HCT116 (cell line): ENCODE measurements around the gene RBMXL3. TPM values are rescaled to one million over a fixed set of nuclear protein-coding genes. Genes with fewer than 3 reads are reported as not detected.

ENCODE experiments used
- ATAC-seq: fragments of 200-7000 bp; cut with Tn5 transposase; 2 replicates; pipeline ENCODE4 v1.9.1; 2020; ENCODE audit warnings: mild to moderate bottlenecking, moderate library complexity
- BruUV-seq: library from RNA; stranded (reverse); fragments of 400-500 nt; replicated peaks from 2 replicates; lab custom pipeline; 2021; lab: Mats Ljungman, UMichigan
- CTCF ChIA-PET: fragments of 300-600 bp; sonication (Branson Sonifier 250); formaldehyde crosslinking; loops from one replicate; lab custom pipeline; 2021; ENCODE audit warnings: antibody characterized with exemption; lab: Charles Lee
- POLR2A ChIA-PET: fragments of 300-600, 350-600 bp; sonication (Branson Sonifier 250); formaldehyde crosslinking; loops from one replicate; lab custom pipeline; 2021; ENCODE audit warnings: antibody characterized with exemption; lab: Charles Lee
- RAD21 ChIA-PET, 2 experiments: fragments of 300-600 bp; sonication (Branson Sonifier 250); formaldehyde crosslinking; loops; one replicate each; lab custom pipeline; 2023; ENCODE audit warnings: low total read pairs in 2 of 2; ENCODE audit not compliant: uncharacterized antibody in 2 of 2, unreplicated experiment in 2 of 2, low non-redundant PET in 1 of 2; lab: Charles Lee
- DNase-seq: peaks from one replicate; pipeline ENCODE4 v3.0.0-alpha.2; 2010; ENCODE audit warnings: low read depth, low spot score
- H2AFZ ChIP-seq: fragments of 200-600 bp; shearing (Covaris generic), sonication (generic); 2 replicates; pipeline ENCODE4 v1.6.1; 2017; ENCODE audit warnings: low read depth, mixed run types, mixed read lengths, antibody characterized with exemption, low read length; ENCODE audit not compliant: poor library complexity, severe bottlenecking
- H3K27ac ChIP-seq: 2 replicates; pipeline ENCODE4 v1.5.1; 2012; ENCODE audit warnings: low read depth, low read length
- H3K27me3 ChIP-seq: fragments of 200-600 bp; sonication (generic); 2 replicates; pipeline ENCODE4 v1.6.1; 2016; ENCODE audit warnings: mixed run types, low read length, mixed read lengths; ENCODE audit not compliant: insufficient read depth
- H3K36me3 ChIP-seq, 2 experiments: fragments of 200-500 bp in 1 of 2; fragments of 200-600 bp in 1 of 2; sonication (Bioruptor generic) in 1 of 2; sonication (generic) in 1 of 2; 2 replicates each; pipeline versions ENCODE4 v1.5.1 to v1.6.1; 2014 to 2016; ENCODE audit warnings: low read length in 2 of 2, inconsistent platforms in 1 of 2, mixed read lengths in 1 of 2, mixed run types in 1 of 2; ENCODE audit not compliant: insufficient read depth in 2 of 2, control insufficient read depth in 1 of 2
- H3K4me1 ChIP-seq, 2 experiments: fragments of 200-600 bp in 1 of 2; sonication (generic) in 1 of 2; 2 replicates each; pipeline versions ENCODE4 v1.5.1 to v1.6.1; 2012 to 2017; ENCODE audit warnings: low read length in 2 of 2, inconsistent platforms in 1 of 2, mild to moderate bottlenecking in 1 of 2, mixed read lengths in 1 of 2, mixed run types in 1 of 2, moderate library complexity in 1 of 2; ENCODE audit not compliant: insufficient read depth in 2 of 2, control insufficient read depth in 1 of 2
- H3K4me2 ChIP-seq: fragments of 200-600 bp; sonication (generic); 2 replicates; pipeline ENCODE4 v1.6.1; 2017; ENCODE audit warnings: mixed run types, low read length, mixed read lengths
- H3K4me3 ChIP-seq, 2 experiments: fragments of 200-600 bp in 1 of 2; sonication (generic) in 1 of 2; replicated peaks in 1 of 2; 2 replicates each; pipeline ENCODE4 v1.5.1; 2011 to 2016; ENCODE audit warnings: low read length in 2 of 2, control low read depth in 1 of 2, low read depth in 1 of 2, mild to moderate bottlenecking in 1 of 2, mixed read lengths in 1 of 2, mixed run types in 1 of 2
- H3K79me2 ChIP-seq: fragments of 200-600 bp; sonication (generic); 2 replicates; pipeline ENCODE4 v1.6.1; 2017; ENCODE audit warnings: mild to moderate bottlenecking, mixed run types, low read length, moderate library complexity, mixed read lengths; ENCODE audit not compliant: insufficient read depth
- H3K9ac ChIP-seq: fragments of 200-600 bp; sonication (generic); 2 replicates; pipeline ENCODE4 v1.6.1; 2016; ENCODE audit warnings: low read length, mixed read lengths
- H3K9me2 ChIP-seq: fragments of 200-600 bp; sonication (generic), shearing (Covaris generic); 2 replicates; pipeline ENCODE4 v1.6.1; 2017; ENCODE audit warnings: mixed run types, mild to moderate bottlenecking, moderate library complexity; ENCODE audit not compliant: insufficient read depth
- H3K9me3 ChIP-seq, 2 experiments: fragments of 200-500 bp in 1 of 2; fragments of 200-600 bp in 1 of 2; sonication (Bioruptor generic) in 1 of 2; sonication (generic) in 1 of 2; 2 replicates each; pipeline ENCODE4 v1.6.1; 2014 to 2017; ENCODE audit warnings: low read length in 2 of 2, mixed read lengths in 2 of 2, inconsistent platforms in 1 of 2, low read depth in 1 of 2, mild to moderate bottlenecking in 1 of 2, mixed run types in 1 of 2, moderate library complexity in 1 of 2; ENCODE audit not compliant: control insufficient read depth in 1 of 2, insufficient read depth in 1 of 2
- H4K20me1 ChIP-seq: fragments of 200-600 bp; sonication (generic), shearing (Covaris generic); 2 replicates; pipeline ENCODE4 v1.6.1; 2017; ENCODE audit warnings: mixed run types, mild to moderate bottlenecking, moderate library complexity; ENCODE audit not compliant: insufficient read depth
- CEBPB ChIP-seq: IDR thresholded peaks from 2 replicates; pipeline ENCODE4 v1.6.1; 2012; ENCODE audit warnings: low read depth
- EGR1 ChIP-seq: IDR thresholded peaks from 2 replicates; pipeline ENCODE4 v1.6.1; 2012; ENCODE audit warnings: low read depth
- EZH2 ChIP-seq: fragments of 200-600 bp; sonication (generic); IDR thresholded peaks from 2 replicates; pipeline ENCODE4 v1.6.1; 2017; ENCODE audit warnings: antibody characterized with exemption, mixed run types
- EZH2phosphoT487 ChIP-seq: fragments of 200-600 bp; IDR thresholded peaks from 2 replicates; pipeline ENCODE4 v1.6.1; 2018; ENCODE audit warnings: antibody characterized with exemption, borderline replicate concordance
- FOSL1 ChIP-seq: IDR thresholded peaks from 2 replicates; pipeline ENCODE4 v1.6.1; 2012; ENCODE audit warnings: low read depth
- JUND ChIP-seq: IDR thresholded peaks from 2 replicates; pipeline ENCODE4 v1.6.1; 2012
- POLR2A ChIP-seq: IDR thresholded peaks from 2 replicates; pipeline ENCODE4 v1.7.0; 2011; ENCODE audit warnings: borderline replicate concordance; ENCODE audit not compliant: insufficient read depth, insufficient read length; ENCODE audit errors: extremely low read depth
- RAD21 ChIP-seq: IDR thresholded peaks from 2 replicates; pipeline ENCODE4 v1.6.1; 2012; ENCODE audit warnings: low read depth, mild to moderate bottlenecking
- REST ChIP-seq: IDR thresholded peaks from 2 replicates; pipeline ENCODE4 v1.6.1; 2012; ENCODE audit warnings: low read depth
- SIN3A ChIP-seq: IDR thresholded peaks from 2 replicates; pipeline ENCODE4 v1.6.1; 2012; ENCODE audit warnings: low read depth
- TCF7L2 ChIP-seq: IDR thresholded peaks from 2 replicates; pipeline ENCODE4 v1.7.0; 2011; ENCODE audit warnings: borderline replicate concordance, inconsistent platforms; ENCODE audit not compliant: insufficient read depth, insufficient read length; ENCODE audit errors: extremely low read depth
- YY1 ChIP-seq: IDR thresholded peaks from 2 replicates; pipeline ENCODE4 v1.6.1; 2011; ENCODE audit warnings: low read length, low read depth, moderate library complexity, mild to moderate bottlenecking; ENCODE audit not compliant: insufficient replicate concordance; ENCODE audit errors: extremely low read depth
- ZFX ChIP-seq: fragments of 450-650 bp; IDR thresholded peaks from 2 replicates; pipeline ENCODE4 v1.6.1; 2017
- ZNF274 ChIP-seq: fragments of 200-500 bp; sonication (Bioruptor generic); IDR thresholded peaks from 2 replicates; pipeline ENCODE4 v1.6.1; 2014; ENCODE audit warnings: mild to moderate bottlenecking, low read depth, low read length, inconsistent platforms
- intact Hi-C: fragments of 100-400 bp; cut with micrococcal nuclease; formaldehyde crosslinking; loops from 2 replicates; pipeline ENCODE4 v1.10.0; 2022
- total RNA-seq: library from RNA; stranded (reverse); gene quantifications from one replicate; pipeline ENCODE4 v1.2.1, GENCODE V29; 2021; ENCODE audit not compliant: unreplicated experiment
- TF ChIP-seq, protein P1 (sequence below): IDR thresholded peaks from 2 replicates; pipeline ENCODE4 v1.6.1; 2012
- TF ChIP-seq, protein P2 (sequence below): IDR thresholded peaks from 2 replicates; pipeline ENCODE4 v1.6.1; 2011; ENCODE audit warnings: mild to moderate bottlenecking, low read length, moderate library complexity; ENCODE audit not compliant: insufficient replicate concordance; ENCODE audit errors: extremely low read depth
- TF ChIP-seq, protein P3 (sequence below), 3 experiments: fragments of 200-600 bp in 1 of 3; sonication (generic) in 1 of 3; IDR thresholded peaks in 2 of 3; conservative IDR thresholded peaks in 1 of 3; 2 replicates each; pipeline ENCODE4 v1.5.1; 2012 to 2017; ENCODE audit warnings: low read depth in 2 of 3, low read length in 2 of 3, antibody characterized with exemption in 1 of 3, borderline replicate concordance in 1 of 3, control low read depth in 1 of 3, mild to moderate bottlenecking in 1 of 3, mixed read lengths in 1 of 3, mixed run types in 1 of 3, moderate library complexity in 1 of 3; ENCODE audit not compliant: insufficient read depth in 1 of 3

The RBMXL3 gene
- total RNA-seq, 1 experiment from 2014 or later = not detected

DNA sequence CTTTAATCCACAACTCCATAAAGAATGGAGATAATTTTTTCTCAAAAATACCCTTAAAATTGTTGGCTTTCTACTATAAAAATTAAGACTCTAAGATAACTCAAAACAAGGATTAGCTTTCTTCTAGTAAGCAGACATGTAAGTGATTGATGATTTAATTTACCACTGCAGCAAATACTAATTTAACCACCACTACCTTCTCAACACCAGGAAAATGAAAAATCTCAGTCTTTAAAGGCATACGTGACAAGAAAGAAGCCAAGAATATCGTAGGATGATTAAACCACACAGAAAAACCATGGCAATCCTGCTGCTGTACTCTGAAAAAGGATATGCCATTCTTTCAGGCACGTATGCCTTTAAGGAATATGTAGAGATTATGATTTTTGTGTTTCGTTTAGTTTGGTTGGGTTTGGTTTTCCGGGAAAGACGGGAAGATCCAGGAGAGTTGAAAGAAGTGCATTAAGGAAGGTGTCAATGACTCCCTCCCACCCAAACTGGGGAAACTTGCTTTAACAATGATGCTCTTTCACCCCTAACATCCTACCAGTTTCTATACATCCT lies 43.8 kb downstream of the RBMXL3 start:
- Histone ChIP-seq H3K27ac (no peak overlapping the region), H3K9ac (no peak overlapping the region), H3K36me3 (no peaks in the 10 kb centered on the region), H3K4me3 (no peak overlapping the region), H2AFZ (no peak overlapping the region), H3K9me3 (no peaks in the 10 kb centered on the region), H4K20me1 (no peaks in the 10 kb centered on the region), H3K27me3 (no peaks in the 10 kb centered on the region), H3K9me2 (no peaks in the 10 kb centered on the region), H3K79me2 (no peaks in the 10 kb centered on the region), H3K4me2 (no peak overlapping the region), H3K4me1 (no peaks in the 10 kb centered on the region)
- ChIA-PET POLR2A (no interaction called here), CTCF (no interaction called here), RAD21 (no interaction called here)
- DNase-seq = no peak
- ATAC-seq = no peak
- BruUV-seq = no TSS peak
- intact Hi-C loops = no loop called here
- TF ChIP-seq REST (no peak), SIN3A (no peak), EZH2phosphoT487 (no peak), EZH2 (no peak), JUND (no peak), ZNF274 (no peak), FOSL1 (no peak), RAD21 (no peak), EGR1 (no peak), CEBPB (no peak), YY1 (no peak), POLR2A (no peak), TCF7L2 (no peak), ZFX (no peak)
- TF ChIP-seq, protein P1, sequence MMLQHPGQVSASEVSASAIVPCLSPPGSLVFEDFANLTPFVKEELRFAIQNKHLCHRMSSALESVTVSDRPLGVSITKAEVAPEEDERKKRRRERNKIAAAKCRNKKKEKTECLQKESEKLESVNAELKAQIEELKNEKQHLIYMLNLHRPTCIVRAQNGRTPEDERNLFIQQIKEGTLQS = no peak
- TF ChIP-seq, protein P2, sequence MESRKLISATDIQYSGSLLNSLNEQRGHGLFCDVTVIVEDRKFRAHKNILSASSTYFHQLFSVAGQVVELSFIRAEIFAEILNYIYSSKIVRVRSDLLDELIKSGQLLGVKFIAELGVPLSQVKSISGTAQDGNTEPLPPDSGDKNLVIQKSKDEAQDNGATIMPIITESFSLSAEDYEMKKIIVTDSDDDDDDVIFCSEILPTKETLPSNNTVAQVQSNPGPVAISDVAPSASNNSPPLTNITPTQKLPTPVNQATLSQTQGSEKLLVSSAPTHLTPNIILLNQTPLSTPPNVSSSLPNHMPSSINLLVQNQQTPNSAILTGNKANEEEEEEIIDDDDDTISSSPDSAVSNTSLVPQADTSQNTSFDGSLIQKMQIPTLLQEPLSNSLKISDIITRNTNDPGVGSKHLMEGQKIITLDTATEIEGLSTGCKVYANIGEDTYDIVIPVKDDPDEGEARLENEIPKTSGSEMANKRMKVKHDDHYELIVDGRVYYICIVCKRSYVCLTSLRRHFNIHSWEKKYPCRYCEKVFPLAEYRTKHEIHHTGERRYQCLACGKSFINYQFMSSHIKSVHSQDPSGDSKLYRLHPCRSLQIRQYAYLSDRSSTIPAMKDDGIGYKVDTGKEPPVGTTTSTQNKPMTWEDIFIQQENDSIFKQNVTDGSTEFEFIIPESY = no peak
- TF ChIP-seq, protein P3, sequence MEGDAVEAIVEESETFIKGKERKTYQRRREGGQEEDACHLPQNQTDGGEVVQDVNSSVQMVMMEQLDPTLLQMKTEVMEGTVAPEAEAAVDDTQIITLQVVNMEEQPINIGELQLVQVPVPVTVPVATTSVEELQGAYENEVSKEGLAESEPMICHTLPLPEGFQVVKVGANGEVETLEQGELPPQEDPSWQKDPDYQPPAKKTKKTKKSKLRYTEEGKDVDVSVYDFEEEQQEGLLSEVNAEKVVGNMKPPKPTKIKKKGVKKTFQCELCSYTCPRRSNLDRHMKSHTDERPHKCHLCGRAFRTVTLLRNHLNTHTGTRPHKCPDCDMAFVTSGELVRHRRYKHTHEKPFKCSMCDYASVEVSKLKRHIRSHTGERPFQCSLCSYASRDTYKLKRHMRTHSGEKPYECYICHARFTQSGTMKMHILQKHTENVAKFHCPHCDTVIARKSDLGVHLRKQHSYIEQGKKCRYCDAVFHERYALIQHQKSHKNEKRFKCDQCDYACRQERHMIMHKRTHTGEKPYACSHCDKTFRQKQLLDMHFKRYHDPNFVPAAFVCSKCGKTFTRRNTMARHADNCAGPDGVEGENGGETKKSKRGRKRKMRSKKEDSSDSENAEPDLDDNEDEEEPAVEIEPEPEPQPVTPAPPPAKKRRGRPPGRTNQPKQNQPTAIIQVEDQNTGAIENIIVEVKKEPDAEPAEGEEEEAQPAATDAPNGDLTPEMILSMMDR (IDR thresholded peaks at IDR 0.05 in 2 of 3, conservative IDR thresholded peaks at IDR 0.05 in 1 of 3; ENCODE audit: borderline replicate concordance in 1 of 3, insufficient read depth in 1 of 3, low read depth in 2 of 3, low read length in 2 of 3) = no peak
